HG02938 (cell line): ENCODE measurements around the gene ICOSLG.
"Not testable (repeated sequence)": the region's sequence is repeated elsewhere in the genome, so short reads cannot be mapped to it uniquely, and the experiment has no call there.

ENCODE experiments used
- ATAC-seq: cut with Tn5 transposase; IDR thresholded peaks from one replicate; pipeline ENCODE4 v1.9.1; 2021; ENCODE audit warnings: mild to moderate bottlenecking, moderate library complexity; ENCODE audit not compliant: unreplicated experiment

ICOSLG gene

GRCh38 chr21:44184862-44185261 lies 55.9 kb downstream of the ICOSLG start:
- ATAC-seq, result not testable (repeated sequence)

GRCh38 chr21:44182202-44182601 lies 58.5 kb downstream of the ICOSLG start:
- not testable (repeated sequence) for ATAC-seq

- not testable (repeated sequence) for ATAC-seq
Observed at GRCh38 chr21:44181506-44181905, 59.2 kb downstream of the ICOSLG start.

- ATAC-seq, result not testable (repeated sequence)
Observed at GRCh38 chr21:44176127-44176526, 64.6 kb downstream of the ICOSLG start.

- not testable (repeated sequence) for ATAC-seq
Observed at GRCh38 chr21:44175189-44175588, 65.6 kb downstream of the ICOSLG start.
